Measurements from ENCODE around the gene TMEM208.
A peak's percentile ranks its signal among the peaks of the same experiment; 100 is the strongest.

TMEM208 gene

DNA sequence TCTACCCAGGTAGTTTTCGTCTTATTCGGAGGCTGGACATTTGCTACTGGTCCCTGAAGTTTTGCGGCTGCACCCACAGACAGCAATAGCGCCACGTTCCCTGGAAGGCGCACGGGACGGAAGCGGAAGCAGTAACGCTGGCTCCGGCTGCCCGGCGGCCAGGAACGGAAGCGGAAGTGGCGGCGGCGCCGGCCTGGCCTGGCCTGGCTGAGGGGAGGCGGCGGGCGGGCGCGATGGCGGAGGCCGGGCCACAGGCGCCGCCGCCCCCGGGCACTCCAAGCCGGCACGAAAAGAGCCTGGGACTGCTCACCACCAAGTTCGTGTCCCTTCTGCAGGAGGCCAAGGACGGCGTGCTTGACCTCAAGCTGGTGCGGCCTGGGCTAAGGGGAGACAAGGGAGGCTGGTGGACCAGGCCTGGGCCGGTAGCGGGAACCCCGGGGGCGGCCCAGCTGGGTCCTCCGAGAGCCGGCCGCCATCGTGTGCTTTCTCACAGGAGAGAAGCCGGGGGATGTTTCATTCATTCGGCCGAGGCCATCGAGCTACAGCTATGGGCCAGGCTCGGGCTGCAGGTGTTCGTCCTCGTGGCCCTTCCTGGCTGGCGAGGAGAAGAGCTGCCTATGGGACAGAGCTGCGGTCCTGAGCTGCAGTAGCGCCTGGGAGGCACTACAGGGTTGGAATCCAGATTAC, 34.8 kb upstream of the TMEM208 start, which contains the start of gene E2F4:
Gene E2F4, plus strand, starts transcription at position 161 of the 687 bp plus-strand sequence. Its CDS starts 73 bp downstream, at position 234.
- peak; percentile 55 to 89 for DNase-seq

DNA sequence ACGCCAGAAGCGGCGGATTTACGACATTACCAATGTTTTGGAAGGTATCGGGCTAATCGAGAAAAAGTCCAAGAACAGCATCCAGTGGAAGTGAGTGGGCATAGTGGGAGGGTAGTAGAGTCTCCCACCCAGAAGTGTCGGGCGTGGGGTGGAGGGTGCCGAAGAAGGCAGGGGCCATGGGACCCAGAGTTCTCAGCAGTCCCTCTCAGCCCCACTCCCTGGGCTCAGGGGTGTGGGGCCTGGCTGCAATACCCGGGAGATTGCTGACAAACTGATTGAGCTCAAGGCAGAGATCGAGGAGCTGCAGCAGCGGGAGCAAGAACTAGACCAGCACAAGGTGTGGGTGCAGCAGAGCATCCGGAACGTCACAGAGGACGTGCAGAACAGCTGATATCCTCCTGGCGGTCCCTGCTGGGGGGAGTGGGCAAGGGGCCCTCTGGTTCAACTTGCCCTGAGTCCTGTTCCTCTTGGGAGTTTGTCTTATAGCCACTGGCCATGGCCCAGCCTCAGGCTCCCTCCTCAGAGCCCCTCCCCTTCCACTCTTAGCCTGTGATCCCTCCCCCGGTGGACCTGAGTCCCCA, 34.1 kb upstream of the TMEM208 start:
- DNase-seq: no peak

DNA sequence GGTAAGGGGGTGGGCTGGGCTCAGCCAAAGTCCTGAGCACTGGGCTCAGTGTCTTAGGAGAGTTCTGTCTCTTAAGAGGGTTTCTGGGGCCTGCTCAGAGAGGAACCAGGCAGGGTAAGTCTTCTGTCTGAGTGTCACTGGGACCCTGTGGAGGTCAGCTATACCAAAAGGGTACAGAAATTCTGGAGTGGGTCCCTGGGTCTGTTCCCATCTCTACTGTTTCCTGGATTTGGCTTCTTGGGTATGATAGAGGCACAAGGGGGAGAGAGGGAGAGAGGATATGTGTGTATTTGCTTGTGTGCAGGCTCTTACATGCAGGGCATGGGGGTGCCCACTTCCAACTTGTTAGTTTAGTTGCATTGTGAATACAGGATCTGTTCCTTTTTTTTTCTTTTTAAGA, 33.4 kb upstream of the TMEM208 start:
- DNase-seq: no peak

DNA sequence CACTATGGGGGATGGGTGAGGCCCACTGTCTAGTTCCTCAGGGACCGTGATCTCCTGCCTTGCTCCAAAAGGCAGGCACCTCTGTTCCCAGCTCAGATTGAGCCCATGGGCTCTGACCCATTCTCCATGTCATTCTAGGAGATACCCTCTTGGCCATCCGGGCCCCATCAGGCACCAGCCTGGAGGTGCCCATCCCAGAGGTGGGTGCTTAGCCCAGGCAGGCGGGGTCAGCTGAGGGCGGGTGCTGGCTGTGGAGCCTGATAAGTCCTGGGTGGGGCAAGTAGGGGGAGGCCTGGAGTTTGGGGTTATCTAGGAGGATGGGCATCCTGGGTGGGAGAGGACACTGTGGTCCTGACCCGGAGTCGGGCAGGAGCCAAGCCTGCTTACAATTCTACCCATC, 32.7 kb upstream of the TMEM208 start:
- DNase-seq: no peak

DNA sequence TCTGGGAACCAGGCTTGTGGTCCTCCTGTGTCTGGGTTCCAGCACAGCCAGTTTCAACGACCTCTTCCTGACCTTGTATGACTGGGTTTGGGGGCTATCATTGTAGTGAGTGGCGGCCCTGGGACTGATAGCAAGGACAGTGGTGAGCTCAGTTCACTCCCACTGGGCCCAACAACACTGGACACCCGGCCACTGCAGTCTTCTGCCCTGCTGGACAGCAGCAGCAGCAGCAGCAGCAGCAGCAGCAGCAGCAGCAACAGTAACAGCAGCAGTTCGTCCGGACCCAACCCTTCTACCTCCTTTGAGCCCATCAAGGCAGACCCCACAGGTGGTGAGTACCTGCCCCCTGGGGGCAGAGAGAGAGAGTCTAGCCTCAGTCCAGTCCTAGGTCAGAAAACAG, 31.3 kb upstream of the TMEM208 start:
- no peak for DNase-seq

DNA sequence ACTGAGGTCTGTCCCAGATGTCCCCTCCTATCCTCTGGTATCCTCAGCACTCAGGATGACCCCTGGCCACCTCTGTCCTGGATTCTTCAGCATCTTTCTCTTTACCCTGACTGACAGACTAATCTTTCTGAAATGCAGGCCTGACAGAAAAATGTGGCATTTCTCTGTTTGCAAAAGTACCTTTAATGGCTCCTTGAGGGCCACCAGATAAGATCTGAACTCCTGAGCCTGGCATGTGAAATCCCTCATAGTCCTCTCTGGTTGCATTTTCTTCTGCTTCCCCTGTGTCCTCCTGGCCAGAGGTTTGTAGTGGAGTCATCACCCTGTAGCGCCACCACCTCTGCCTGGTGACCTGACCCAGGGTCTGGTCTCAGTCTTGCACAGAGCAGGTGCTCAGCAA, 30.0 kb upstream of the TMEM208 start:
- DNase-seq: no peak

DNA sequence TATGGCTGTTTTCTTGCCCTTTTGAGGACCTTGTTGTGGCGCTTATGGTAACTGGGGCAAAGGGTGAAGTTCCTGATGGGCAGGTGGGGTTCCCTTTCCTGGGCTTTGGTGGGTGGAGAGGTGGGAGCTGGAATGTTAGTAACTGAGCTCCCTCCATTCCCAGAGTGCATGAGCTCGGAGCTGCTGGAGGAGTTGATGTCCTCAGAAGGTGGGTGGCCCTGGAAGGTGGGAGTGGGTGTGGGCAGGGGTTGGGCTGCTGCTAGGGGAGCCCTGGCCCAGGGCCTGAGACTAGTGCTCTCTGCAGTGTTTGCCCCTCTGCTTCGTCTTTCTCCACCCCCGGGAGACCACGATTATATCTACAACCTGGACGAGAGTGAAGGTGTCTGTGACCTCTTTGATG, 29.2 kb upstream of the TMEM208 start:
- no peak for DNase-seq

DNA sequence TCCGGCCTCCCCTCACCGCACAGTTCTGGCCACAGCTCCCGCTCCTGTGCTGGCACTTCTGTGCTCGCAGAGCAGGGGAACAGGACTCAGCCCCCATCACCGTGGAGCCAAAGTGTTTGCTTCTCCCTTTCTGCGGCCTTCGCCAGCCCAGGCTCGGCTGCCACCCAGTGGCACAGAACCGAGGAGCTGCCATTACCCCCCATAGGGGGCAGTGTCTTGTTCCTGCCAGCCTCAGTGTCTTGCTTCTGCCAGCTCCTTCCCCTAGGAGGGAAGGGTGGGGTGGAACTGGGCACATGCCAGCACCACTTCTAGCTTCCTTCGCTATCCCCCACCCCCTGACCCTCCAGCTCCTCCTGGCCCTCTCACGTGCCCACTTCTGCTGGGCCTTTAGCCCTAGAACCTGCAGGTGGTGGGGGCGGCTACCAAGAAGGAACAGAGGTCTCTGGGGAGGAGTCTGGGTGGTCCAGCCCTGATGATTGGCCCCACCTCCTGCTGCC, 28.6 kb upstream of the TMEM208 start:
- DNase-seq: peak; percentile 35 to 68

DNA sequence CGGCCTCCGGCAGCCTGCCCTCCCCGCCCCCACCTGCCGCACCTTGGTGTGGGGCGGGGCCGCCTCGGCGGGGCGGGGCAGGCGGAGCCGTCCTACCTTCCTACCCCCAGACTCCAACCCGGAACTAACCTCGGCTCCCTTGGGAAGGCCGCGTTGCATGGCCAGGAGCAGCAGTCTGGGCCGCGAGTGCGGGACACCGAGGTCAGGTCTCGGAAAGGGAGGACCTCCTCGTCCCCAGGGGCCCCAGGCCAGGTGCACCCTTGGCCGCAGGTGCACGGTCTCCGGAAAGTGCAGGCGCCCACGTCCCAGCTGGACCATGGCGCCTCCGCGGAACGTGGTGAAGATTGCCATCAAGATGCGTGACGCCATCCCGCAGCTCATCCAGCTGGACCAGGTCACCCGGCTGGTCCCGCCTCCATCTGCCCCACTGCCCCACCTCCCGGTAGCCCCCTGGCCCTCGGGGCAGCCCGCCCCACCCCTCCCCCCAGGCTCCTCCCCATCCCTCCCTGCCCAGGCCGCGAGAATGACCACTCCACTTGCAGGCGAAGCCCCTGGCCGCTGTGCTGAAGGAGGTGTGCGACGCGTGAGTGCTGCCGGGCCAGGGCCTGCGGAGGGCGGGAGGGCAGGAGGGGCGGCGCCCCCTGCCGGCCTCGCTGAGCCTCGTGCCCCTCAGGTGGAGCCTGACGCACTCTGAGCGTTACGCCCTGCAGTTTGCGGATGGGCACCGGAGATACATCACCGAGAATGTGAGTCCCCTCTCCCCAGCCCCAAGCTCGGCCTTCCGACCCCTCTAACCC, 27.7 kb upstream of the TMEM208 start, which contains the start of gene ELMO3:
Gene ELMO3, plus strand, starts transcription at position 121 of the 797 bp plus-strand sequence. Its CDS starts 196 bp downstream, at position 317.
- DNase-seq: peak; percentile 11 to 69

DNA sequence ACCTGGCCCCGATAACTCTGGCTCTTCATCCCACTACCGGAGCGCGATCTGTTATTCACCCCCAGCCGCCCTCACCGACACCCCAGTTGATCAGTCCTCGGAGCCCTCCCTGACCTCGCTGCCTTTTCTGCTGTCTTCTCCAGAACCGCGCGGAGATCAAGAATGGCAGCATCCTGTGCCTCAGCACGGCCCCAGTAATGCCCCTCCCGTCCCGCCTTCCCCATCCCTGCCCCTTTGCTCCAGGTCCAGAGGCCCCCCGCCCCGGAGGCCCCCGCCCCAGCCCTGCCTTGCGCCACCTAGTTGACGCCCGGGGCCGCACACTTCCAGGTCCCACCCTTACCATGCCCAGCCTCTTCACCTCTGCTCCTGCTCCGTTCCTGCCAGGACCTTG, 27.1 kb upstream of the TMEM208 start:
- DNase-seq: peak; percentile 3 to 20

DNA sequence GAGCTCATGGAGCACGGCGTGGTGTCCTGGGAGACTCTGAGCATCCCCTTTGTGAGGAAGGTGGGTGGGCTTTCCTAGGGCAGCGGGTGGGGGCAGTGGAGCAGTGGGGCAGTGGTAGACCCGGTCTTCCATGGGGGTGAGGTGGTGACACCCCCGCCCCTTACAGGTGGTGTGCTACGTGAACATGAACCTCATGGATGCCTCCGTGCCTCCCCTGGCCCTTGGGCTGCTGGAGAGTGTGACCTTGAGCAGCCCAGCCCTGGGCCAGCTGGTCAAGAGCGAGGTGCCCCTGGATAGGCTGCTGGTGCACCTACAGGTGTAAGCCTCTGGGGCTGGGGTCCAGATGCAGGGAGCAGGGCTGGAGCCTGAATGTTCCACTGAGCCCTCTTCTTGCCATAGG, 26.4 kb upstream of the TMEM208 start:
- DNase-seq: no peak

DNA sequence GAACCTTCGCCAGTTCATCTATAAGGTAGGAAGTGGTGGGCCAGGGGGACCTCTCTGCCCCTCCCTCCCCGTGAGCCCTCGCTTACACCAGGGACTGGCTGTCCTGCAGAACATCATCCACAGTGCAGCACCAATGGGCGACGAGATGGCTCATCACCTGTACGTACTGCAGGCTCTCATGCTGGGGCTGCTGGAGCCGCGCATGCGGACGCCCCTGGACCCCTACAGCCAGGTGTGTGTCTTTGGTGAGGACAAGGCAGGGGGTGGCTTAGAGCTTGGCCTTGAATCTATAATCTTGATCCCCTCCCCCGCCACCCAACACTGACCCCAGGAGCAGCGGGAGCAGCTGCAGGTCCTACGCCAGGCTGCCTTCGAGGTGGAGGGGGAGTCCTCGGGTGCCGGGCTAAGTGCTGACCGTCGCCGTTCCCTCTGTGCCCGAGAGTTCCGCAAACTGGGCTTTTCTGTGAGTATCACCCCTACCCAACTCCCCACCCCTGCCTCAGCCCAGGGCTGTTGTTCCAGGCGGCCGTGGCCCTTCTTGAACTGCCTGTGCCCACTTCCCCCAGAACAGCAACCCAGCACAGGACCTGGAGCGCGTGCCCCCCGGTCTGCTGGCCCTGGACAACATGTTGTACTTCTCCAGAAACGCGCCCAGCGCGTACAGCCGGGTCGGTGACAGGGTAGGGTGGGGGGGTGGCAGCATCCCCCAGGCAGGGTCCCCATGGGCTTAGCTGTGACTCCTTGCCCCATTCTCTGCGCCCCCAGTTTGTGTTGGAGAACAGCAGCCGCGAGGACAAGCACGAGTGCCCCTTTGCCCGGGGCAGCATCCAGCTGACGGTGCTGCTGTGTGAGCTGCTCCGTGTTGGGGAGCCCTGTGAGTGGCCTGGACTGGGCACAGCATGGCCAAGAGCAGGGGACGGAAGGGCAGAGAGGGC, 25.3 kb upstream of the TMEM208 start:
- no peak for DNase-seq

DNA sequence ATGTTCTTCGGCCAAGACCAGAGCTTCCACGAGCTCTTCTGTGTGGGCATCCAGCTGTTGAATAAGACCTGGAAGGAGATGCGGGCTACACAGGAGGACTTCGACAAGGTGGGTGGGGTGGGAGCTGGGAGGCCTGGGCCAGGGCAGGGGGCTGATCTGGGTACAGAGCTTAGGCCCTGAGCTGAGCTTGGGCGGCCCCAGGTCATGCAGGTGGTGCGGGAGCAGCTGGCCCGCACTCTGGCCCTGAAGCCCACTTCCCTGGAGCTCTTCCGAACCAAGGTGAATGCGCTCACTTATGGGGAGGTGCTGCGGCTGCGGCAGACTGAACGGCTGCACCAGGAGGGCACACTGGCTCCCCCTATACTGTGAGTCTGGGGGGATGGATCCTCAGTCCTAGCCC, 24.5 kb upstream of the TMEM208 start:
- DNase-seq: no peak

DNA sequence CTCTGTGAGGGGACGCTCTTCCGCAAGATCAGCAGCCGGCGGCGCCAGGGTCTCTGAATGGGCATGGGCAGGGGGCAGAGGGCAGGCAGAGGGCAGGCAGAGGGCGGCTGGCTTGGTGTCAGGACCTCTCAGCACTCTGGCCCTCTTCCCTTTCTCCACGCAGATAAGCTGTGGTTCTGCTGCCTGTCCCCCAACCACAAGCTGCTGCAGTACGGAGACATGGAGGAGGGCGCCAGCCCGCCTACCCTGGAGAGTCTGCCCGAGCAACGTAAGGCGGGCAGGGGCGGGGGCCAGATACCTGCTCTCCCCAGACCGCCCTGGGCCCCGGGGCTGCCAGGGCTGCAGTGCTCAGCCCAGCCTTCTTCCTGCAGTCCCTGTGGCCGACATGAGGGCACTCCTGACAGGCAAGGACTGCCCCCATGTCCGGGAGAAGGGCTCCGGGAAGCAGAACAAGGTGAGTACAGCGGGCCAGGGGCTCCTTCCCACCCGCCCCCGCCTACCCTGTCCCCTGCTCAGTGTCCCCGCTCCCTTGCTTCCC, 23.9 kb upstream of the TMEM208 start:
- no peak for DNase-seq

DNA sequence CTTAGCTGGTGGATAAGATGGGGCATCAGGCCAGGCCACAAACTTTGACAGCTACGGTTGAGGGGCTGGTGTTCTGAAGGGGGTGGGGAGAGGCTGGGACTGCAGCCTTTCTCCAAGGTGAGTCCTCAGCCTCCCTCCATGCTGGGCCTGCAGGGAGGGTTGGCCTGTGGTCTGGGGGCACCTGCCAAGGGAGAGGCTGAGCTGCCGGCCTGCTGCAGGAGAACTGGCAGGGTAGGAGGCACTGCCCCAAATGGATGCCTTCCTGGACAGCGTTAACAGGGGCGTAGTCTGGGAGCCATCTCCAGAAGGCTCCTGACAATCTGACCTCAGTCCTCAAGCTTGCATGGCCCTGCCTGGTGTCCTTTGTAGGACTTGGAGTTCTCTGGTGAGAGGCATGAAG, 22.9 kb upstream of the TMEM208 start:
- no peak for DNase-seq

DNA sequence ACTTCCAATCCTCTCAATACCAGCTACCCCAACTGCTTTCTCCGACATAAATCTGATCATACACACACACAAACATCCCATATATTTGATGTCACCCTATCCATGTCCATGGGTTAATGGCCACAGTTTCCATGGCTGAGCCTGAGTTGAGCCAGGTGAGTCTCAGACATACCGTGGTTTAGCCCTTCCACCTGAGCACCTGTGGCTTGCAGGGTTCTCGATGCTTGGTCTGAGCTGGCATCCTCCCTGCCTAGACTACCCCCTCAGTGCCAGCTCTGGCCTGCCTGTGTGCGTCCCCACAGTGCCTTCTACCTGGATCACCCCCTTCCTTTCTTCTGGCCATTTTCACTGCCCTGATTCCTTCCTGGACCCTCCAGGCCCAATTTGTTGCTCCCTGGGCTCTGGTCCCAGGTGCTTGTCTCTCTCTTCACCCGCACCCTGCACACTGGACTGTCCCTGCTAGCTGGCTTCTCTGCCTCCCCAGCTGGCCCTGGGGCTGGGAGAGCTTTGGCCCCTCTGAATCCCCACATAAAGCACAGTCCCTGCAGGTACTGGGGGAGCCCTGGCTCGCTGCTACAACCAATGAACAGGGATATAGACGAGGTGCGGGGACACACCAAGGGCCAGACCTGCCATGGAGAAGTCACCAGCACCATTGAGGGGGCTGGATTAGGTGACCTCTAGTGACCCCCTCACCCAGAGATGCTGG, 20.6 kb upstream of the TMEM208 start:
- no peak for DNase-seq

DNA sequence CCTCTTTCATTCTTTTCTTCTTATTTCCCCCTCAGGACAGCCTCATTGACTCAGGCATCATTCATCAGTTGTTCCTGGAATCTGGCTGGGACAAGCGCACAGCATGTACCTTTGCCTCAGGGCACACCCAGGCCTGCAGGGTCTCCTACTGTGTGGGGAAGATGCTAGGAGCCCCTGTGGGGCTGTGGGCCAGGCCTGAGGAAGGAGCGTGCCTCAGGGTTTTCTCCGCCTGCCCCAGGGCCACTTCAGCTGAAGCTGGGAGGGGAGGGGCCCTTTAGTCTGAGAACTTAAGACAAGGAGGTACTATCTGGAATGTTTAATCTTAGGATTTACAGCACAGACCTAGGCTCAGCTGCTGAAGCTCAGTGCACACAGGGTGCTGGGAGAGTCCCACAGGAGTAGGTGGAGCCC, 20.1 kb upstream of the TMEM208 start:
- no peak for DNase-seq

DNA sequence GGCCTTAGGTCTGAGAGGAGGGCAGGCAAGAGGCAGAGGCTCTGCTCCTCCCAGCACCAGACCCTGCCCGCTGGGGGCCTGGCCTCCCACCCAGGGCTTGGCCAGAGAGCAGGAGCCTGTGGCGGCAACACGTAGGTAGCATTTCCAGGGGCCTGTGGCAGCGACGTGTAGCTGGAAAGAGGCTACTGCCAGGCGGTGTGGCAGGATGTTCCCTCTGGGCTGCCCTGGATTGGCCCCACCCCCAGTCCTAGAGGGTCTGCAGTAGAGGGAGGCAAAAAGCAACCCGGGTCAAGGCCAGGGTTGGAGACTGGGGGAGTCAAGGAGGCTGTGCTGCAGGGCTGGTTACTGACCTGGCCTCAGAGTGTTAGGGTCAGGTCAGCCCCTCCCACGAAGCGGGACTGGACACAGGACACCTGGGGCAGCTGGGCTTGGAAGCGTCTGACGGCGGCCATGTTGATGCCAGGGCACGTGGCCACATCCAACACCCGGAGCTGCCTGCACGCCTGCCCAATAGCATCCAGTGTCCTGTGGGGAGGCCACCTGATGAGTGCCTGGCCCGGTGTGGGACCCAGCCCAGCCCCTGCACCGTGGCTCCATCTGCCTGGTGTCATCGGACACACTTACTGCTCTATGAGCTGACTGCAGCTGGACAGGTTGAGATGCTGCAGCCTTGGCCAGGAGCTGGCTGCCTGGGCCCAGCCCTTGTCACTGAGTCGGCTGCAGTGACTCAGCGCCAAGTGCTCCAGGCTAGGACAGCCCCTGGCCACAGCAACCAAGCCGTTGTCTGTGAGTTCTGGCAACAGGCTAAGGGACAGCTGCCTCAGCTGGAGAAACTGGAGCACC, 19.5 kb upstream of the TMEM208 start:
- no peak for DNase-seq

DNA sequence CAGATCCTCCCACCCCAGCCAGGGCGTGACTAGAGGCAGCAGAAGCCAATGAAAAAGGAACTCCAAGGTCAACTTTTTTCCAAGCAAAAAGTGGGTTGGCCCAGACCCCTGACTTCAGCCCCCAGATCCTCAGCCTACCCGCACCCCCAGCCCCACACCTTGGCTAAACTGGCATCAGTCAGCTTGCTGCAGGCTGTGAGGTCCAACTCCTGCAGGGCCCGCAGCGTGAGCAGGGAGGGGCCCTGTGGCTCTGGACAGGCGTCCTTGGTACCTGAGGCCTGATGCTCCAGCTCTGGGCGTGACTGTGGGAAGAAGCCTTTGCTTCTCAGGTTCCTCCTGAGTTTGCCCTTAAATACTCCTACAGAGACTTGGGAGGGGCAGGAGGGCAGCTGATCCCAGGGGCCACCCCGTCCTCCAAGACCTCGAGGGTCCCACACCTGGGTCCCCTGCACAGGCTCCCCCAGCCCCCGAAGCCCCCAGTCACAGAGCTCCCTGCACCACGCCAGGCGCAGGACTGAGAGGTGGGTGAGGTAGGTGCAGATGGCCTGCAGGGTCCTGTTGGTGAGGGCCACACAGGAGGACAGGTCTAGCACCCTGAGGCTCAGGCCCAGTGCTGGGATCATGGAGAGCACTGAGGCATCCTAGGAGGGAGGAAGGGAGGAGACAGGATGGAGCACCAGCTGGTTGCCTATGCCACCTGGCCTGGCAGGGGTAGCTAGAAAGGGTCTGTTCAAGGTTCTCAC, 18.6 kb upstream of the TMEM208 start:
- DNase-seq: no peak

DNA sequence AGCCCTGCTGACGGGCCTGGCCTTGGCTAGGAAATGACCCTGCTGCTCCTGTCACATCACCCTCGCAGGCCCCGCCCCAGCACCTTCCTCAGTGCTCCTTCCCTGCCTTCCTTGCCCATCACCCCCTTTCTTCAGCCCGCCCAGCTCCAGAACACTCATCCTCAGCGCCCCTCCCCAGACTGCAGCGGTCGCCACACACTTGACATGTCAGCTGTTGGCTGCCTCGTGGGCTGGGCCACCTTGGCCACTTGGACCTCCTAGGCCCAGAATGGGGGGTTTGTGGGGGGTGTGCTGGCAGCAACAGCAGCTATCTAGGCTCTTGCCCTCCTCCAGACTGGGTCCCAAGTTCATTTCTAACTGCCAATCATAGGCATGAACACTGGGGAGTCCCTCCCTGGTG, 17.4 kb upstream of the TMEM208 start:
- no peak for DNase-seq

Measured in NCI-H526 (cell line).